Stimulated activated CD8-positive, alpha-beta memory T cell treated with anti-CD3 and anti-CD28 coated beads, Interleukin-7, amount 100 ng/mL, for 4 hours (primary cell): ENCODE data around the gene BET1L.
"Not testable (repeated sequence)": the region's sequence is repeated elsewhere in the genome, so short reads cannot be mapped to it uniquely, and the experiment has no call there.

Experiments
- DNase-seq, 2 donors: peaks; one replicate each; pipeline ENCODE4 v3.0.0-alpha.2; 2020; ENCODE audit warnings: low read depth in 2 of 2

Gene BET1L

DNA sequence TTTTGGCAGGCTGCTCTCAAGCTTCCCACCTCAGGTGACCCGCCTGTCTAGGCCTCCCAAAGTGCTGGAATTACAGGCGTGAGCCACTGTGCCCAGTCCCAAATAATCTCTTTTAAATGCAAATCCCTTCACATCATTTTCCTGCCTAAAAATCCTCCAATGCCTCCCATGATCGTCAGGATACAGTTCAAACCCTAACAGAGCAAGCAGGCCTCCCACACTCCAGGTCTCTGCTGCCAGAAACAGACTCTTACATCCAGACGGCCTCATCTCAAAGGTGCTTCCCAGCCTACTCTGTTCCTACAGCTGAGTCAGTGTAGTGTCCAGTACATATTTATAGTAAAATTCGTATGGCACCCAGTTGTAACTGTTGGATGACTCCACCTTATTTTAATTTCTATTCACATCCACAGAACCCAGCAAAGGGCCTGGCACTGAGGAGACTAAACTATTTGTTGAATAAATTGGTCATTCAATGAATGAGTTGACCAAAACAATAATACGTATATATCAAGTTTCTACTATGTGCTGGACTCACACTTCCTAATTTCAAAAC is 20.7 kb upstream of the BET1L start:
- no peak for DNase-seq

DNA sequence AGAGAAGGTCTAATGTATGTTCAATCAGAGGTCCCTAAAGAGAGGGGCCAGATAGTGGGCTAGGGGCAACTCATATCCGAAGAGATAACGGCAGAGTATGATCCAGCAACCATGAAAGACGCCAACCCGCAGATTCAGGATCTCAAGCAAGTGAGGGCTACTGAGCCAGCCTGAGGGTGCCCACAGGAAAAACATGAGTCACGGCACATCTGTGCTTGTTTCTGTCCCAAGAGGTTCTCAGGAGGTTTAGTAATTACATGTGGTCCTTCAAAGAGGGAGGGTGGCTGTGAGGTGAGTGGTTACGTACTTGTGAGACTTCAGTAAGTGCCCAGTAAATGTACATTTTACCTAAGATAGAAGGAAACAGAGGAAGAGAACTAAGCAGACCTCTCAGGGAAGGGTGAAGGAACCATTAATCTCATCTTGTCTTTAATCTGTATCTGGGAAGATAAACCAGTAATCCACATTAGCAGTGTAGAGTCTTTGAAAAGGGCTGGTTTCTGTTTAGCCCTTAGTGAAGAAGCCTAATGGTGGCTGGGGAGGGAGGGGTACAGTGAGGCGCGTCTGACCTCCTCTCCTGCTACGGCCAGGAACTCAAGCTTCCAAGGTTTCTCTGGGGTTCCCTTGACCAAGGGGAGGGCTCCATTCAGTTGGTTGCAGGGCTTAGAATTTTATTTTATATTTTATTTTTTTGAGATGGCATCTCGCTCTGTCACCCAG is 18.7 kb upstream of the BET1L start:
- no peak for DNase-seq

DNA sequence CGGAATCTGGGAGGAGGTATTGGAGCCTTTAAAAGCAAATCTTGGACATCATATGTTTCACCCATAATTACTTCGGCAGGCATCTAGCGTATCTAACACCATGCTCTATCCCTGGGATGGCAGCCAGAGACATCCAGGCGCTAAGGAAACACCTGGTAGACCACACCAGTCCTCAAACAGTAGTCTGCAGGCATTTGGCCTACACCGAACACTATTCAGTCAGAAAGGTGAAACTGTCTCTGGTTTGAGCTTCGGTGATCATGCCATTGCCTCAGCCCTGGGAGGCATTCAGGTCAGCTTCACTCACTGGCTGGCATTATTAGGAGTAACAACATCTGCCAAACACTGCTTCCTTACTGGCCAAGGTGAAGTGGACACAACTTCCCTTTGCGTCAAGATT is 17.2 kb upstream of the BET1L start:
- no peak for DNase-seq

DNA sequence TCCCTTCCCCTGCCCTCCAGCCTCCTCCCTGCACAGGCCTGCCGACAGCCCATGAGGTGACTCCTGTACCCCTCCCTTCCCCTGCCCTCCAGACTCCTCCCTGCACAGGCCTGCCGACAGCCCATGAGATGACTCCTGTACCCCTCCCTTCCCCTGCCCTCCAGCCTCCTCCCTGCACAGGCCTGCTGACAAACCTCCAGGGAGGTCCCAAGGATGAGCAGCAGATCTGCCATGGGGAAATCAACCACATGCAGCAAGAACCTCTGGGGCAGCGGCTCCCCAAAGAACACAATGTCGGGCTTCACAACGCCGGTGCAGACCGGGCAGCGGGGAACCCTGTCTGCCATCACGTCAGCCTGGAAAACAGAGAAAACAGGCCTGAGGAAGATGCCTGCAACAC is 16.7 kb upstream of the BET1L start:
- DNase-seq = no peak

DNA sequence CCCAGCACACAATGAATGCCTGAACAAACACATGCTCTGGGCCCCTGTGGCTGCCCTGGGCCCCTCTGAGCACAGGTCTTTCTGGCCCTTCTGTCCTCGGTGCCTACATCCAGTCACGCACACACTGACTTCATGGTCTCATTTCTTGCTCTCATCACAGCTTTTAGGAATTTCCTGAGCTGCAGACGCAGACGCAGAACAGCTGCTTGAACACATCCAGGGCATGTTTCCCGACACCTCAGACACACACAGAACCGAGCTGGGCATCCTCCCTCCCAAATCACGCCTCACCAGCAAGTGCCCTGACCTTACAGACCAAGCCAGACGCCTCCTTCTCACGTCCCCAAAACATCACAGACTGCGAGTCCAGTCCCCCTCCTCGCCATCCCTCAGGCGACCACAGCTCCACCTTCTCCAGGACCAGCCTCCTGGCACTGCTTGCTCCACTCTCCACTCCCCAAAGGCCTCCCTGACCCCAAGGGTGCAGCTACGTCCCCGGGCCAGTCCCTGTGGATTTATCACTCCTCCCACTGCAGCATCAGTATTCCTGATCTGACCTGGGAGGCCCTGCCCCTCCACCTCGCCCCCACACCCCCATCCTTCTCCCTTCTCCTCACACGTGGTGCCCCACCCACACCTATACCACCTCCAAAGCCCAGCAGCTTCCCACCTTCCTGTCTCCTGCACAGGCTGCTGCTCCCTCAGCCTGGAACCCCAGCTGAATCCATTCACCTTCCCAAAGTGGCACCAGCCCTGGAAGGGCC is 16.0 kb upstream of the BET1L start:
- no peak for DNase-seq

DNA sequence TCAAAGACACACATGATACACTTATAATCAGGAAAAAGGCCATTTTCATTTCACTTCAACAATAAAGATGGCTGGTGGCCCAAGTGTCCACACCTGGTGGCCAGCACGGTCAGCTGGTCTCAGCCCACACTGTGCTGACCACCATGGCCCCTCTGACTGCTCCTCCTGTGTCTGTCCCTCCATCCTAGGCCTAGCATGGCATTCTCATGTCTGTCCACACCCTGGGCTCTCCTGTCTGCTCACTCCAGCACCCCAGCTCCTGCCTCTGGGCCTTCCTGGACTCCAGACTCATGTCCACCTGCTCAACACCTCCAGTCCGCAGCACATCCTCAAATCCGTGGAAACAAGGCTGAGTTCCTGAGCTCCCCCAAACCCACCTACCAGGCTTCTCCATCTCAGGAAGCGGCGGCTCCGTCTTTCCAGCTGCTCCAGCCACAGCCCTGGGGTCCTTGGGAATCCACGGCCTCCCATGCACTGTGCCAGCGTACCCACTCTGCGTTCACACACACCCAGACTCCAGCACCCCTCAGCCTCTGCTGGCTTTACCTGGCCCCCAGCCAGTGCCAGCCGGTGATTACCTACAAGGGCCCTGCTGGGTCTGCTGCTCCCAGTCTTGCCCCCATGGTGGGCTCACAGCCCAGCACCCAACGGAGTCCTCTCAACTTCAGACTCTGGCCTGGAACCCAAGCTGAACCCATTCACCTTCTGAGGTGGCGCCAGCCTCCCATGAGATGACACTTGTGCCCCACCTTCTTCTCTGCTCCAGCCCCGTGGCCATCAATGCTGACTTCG is 15.0 kb upstream of the BET1L start:
- DNase-seq = no peak

DNA sequence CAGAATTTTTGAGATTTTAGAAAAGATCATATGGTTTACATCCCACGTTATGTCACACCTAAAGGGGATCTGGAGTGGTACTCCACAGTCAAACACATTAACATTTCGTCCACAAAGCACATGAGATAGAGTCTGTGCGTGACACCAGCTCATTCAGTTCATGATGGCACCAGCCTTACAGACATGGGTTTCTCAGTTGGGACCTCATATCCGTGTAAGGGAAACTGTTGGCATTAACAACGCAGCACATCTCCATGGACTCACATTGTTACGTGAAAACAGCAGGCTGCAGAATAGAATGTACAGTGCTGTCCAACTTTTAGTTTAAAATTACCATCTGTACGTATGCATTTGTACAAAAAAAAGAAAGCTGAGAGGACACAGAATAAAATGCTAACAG is 14.3 kb upstream of the BET1L start:
- DNase-seq = no peak

DNA sequence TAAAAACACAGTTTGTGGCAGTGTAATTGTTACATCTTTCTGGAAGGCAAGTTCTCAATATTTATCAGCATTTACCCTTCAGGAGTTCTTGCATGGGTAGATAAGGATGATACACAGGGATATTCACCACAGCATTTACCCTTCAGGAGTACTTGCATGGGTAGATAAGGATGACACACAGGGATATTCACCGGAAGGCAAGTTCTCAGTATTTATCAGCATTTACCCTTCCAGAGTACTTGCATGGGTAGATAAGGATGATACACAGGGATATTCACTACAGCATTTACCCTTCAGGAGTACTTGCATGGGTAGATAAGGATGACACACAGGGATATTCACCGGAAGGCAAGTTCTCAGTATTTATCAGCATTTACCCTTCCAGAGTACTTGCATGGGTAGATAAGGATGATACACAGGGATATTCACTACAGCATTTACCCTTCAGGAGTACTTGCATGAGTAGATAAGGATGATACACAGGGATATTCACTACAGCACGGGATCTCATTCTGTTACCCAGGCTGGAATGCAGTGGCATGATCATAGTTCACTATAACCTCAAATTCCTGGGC is 13.5 kb upstream of the BET1L start:
- DNase-seq = not testable (repeated sequence)

DNA sequence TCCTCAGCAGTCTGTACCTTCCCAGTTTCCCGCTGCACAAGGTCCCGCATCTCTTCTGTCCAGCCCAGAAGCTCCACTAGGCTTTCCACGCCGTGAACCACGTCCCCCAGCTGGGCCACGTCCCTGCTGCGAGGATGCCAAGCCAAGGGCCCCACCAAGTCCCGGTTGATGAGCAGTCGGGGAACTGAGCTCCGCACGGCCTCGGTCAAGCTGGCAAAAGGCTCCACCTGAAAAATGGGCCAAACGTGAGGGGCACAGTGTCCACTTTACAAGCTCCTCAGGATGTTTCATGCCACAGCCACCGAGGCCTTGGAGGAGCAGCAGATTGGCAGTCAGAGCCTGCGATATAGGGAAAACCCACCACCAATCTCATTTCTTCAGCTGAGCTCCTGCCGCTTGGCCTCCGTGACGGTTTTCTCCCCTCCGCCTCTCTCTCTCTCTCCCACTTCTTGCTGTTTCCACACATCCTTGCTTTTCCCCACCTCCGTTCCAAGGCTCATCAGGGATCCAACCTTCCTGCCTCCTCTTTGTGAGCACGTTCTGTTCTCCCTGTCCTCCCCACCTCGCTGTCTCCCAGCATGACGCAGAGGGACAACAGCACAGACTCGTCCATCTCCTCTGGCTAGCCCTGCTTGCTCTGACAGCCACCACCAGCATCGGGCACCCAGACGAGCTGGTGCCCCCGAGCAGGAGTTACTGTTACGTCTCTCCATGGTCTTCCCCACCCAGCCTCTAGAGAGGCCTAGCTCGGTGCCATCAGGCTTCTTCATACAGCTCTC is 11.8 kb upstream of the BET1L start:
- DNase-seq = no peak

DNA sequence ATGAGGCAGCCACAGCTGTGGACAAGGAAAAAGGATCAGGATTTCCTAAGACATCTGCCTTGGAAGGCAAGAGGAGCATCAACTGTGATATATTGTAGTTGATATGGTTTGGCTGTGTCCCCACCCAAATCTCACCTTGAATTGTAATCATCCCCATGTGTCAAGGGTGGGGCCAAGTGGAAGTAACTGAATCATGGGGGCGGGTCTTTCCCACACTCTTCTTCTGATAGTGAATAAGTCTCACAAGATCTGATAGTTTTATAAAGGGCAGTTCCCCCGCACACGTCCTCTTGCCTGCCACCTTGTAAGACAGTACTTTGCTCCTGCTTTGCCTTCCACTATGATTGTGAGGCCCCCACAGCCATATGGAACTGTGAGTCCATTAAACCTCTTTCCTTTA is 10.5 kb upstream of the BET1L start:
- DNase-seq = no peak

DNA sequence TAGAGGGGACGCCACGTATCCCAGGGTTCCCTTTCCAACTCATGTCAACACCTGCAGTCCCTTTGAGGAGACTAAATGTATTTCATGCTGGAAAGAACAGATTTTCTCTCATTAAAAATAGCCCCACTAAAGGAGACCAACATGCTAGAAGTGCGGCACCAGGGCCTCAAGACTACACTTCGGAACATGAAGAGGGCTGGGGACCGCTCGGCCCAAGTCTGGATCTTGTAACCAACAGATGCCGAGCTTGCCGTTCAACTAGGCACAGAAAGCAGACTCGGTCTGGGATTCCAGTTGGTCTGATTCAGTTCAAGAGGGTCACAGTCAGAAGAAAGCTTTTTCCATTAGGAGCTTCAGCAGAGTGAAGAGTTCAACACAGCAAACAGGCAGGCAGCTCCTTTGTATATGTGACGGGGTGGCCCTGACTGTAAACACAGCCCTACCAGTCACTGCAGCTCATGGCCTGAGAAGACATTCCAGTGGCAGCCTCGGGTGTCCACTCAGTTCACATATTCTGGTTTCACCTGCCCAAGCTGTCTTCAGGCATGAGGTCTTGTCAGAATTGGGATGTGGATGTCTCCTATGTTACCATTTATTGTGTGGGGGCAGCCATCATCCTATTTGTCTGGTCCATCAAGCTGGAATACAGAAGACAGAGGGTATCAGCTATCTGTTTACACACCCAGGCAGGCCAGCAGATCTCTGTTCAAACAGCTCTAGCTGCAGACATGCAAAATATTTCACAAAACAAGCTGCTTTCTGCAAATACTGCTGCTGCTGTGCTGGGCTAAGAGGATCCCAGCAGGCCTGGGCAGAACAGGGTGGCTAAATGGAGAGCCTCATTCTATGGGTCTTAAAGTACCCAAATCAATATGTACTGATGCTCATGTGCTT is 9.1 kb upstream of the BET1L start:
- no peak for DNase-seq

DNA sequence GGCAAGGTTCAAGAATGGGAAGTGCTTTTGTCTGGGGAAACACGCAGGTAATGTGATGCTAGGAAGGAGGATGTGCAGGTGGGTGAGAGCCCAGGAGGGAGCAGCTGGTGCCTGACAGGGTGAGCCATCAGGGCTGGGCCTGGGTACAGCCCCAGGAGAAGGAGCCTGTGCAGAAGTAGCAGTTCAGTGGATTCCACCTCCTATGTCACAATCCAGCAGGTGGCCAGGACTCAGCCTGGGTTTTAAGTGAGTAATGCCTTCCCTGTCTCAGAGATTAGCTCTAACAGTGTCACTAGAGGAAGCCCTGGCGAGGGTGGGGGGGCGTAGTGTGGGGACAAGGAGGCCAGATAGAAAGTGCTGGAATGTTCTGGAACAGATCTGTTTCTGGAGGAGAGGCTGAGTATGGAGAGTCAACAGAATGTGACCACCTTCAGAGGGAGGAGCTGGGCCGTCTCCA is 8.4 kb upstream of the BET1L start:
- no peak for DNase-seq

DNA sequence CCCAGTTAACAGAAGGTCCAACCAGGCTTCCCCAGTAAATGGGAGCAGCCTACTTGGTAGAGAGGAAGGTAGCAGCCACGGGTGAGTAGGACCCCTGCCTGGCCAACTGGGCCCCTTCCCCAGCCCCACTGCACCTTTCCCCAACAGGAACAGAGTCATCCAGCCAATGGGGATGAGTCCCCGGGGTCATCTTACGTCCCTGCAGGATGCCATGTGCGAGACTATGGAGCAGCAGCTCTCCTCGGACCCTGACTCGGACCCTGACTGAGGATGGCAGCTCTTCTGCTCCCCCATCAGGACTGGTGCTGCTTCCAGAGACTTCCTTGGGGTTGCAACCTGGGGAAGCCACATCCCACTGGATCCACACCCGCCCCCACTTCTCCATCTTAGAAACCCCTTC is 6.9 kb upstream of the BET1L start:
- no peak for DNase-seq

DNA sequence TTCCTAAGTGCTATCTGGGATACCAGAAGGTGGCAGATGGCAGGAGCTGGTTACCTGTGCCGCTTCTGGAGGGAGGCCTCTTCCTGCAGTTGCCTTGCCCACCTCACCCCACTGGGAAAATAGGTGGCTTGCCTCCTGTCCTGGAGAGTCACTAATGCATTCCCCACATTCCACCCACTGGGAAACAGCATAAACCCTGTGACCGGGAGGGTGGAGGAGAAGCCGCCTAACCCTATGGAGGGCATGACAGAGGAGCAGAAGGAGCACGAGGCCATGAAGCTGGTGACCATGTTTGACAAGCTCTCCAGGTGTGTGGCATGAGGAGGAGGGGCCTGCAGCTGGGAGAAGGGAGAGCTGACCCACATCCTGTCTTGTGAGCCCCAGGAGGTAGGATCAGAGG is 5.9 kb upstream of the BET1L start:
- DNase-seq = no peak

DNA sequence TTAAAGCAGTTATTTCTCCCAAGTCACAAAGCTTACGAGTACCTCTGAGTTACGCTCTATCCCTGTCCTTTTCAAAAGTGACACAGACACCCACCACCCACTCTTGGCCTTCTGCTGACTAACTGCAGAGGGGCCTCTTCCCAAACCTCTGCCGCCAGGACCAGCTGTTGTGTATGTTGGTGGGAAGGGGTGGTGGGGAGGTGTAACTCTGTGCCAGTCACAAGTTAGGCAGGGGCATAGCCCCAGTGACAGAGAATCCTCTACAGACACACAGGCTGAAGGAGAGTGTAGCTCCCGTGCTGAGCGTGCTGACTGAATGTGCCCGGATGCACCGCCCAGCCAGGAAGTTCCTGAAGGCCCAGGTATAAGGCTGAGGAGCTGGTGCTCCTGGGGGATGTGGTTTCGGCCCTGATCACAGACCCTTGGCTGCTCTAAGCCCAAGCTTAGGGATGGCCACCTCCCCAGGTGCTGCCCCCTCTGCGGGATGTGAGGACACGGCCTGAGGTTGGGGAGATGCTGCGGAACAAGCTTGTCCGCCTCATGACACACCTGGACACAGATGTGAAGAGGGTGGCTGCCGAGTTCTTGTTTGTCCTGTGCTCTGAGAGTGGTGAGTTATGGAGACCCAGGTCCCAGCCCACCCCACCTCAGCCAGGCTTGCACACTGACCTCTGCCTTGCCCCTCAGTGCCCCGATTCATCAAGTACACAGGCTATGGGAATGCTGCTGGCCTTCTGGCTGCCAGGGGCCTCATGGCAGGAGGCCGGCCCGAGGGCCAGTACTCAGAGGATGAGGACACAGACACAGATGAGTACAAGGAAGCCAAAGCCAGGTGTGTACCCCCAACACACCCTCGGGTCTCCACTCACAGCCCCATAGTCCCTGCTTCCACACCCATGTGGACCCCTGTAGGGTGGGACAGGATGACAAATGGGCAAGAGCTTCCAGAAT is 5.2 kb upstream of the BET1L start:
- DNase-seq = no peak

DNA sequence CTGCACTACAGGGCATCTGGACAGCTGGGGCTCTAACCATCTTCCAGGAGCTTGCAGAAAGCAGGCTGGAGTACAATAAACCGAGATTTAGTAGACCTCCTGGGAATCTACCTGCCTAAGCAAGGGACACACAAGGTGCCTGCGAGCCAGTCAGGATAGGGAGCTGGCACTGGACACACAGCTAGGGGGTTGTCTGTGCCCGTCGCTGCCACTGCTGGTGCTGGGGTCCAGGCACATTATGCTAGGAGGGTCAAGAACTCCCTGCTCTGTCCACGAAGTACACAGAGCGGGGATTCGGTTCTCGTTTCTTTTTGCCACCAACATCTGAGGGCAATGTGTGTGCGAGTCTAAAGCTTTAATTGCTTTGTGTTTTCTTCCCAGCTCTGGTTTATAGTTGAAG is 4.5 kb upstream of the BET1L start:
- no peak for DNase-seq

DNA sequence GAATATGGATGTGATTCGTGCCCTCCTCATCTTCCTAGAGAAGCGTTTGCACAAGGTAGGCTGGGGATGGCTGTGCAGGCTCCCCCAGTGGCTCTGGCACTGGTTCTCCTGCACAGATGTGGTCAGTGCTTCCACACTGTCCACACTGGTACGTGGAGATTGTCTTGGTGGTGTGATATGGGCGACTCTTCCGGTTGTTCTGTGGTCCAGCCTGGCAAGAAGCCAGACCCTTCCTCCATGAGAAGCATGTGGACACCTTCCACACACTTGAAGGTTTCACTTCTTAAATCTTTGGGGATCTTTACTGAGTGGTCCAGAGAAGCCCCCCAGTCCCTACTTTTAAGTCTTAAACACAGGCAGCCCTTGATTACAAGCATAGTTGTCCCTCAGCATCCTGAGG is 4.1 kb upstream of the BET1L start:
- DNase-seq = no peak

DNA sequence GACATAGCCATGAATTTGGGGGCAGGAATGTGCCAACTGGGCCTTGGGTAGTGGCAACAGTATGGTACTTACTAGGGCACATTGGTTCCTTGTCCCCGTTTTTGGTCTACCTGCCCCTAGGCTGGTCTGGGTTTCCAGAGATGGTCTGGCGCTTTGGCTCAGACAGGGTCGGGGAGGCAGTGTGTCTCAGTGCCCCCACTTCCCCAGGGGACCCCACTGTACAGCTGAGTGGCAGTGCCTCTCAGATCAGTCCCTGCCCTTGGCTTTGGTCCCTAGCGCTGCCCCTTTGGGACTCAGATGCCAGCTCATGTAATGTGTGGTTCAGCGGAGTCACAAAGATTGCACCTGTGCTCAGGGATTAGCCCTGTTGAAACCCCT is 3.6 kb upstream of the BET1L start:
- no peak for DNase-seq
